HG02970 (cell line): Measurements from ENCODE around the gene FAM47A.

Experiments used
- ATAC-seq: cut with Tn5 transposase; IDR thresholded peaks from one replicate; pipeline ENCODE4 v1.9.1; 2021; ENCODE audit warnings: mild to moderate bottlenecking, moderate library complexity, moderate number of reproducible peaks; ENCODE audit not compliant: unreplicated experiment, low FRiP score

FAM47A gene

GRCh38 chrX:34132028-34132427 lies at the start of gene FAM47A:
Gene FAM47A (minus strand): TSS chrX:34132314. CDS start chrX:34132278, 36 bp downstream.
- no peak for ATAC-seq

DNA sequence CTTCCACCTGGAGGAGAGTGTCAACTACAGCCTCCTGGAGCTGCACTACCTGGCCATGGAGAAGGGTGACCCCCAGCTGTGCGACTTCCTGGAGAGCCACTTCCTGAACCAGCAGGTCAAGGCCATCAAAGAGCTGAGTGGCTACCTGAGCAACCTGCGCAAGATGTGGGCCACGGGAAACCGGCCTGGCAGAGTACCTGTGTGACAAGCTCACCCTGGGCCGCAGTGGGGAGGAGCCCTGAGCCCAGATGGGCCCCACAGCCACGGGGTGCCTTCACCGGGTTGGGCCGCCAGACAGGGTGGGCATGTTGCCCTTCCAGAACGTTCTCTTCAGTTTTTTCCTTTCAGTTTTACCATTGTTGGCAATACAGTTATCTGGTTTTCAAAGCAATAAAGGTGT lies 15.2 kb upstream of the FAM47A start:
- ATAC-seq = no peak

DNA sequence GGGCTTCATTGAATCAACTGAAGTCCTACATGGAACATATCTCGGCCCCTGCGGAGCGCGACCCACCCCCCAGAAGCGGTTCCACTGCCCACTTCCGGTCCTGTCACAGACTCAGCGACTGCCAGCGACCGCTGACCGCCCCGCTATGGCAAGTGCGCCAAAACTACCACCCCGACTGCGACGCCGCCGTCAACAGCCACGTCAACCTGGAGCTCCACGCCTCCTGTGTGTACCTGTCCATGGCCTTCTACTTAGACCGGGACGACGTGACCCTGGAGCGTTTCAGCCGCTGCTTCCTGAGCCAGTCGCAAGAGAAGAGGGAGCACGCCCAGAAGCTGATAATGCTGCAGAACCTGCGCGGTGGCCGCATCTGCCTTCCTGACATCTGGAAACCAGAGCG lies 14.8 kb upstream of the FAM47A start:
- no peak for ATAC-seq

GRCh38 chrX:34144246-34144645 lies 12.1 kb upstream of the FAM47A start:
- no peak for ATAC-seq

DNA sequence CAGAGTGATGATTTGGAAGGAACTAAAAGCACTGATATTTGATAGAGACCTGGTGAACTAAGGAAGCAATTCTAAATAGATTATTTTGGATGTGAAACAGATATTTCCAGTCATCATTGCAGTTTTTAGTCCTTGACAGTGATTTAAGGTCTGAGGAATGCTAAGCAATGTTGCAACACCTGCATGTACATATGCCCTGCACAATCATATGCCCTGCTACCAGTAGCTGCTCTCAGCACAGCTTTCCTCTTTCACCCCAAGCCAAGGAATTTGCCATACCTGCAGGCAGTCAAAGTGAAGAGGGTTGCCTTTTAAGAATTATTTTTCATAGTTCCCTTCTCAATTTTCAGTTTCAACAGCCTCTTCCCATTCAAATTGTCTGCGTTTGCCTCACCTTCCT lies 8.7 kb upstream of the FAM47A start:
- ATAC-seq = no peak

GRCh38 chrX:34130980-34131744 lies 952 bp downstream of the FAM47A start:
- no peak for ATAC-seq

DNA sequence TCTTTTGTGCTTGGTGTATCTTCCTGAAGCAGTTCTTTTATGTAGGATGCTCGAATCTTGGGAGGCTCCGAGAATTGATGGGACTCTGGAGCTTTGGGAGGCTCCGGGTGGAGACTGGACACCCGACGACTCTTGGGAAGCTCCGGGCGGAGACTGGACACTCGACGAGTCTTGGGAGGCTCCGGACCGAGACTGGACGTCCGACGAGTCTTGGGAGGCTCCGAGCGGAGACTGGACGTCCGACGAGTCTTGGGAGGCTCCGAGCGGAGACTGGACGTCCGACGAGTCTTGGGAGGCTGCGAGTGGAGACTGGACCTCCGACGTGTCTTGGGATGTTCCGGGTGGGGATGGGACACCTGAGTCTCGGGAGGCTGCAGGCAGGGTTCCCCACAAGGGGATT lies 1.6 kb downstream of the FAM47A start:
- no peak for ATAC-seq

DNA sequence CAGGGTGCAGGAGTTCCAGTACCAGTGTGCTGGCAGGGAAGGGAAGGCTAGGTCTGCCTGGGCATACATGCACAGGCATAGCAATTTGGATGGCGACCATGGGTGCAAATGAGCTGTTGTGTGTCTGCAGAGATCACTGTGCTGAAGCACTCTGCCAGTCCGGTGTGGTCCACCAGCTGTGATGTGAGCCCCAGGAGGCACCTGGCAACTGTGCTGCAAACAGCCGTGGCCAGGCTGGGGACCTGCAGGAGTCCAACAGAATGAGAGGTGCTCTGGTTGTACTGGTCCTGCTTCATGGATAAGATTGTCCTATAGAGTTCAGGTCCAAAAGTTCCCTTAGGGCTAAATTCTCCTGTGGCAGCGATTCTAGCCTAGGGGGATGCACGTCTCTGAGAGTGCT lies 6.1 kb downstream of the FAM47A start:
- no peak for ATAC-seq

- no peak for ATAC-seq
Measured at GRCh38 chrX:34119122-34119521, 13.0 kb downstream of the FAM47A start.

- no peak for ATAC-seq
Measured at GRCh38 chrX:34112459-34112858, 19.7 kb downstream of the FAM47A start.
